ENCODE results near the gene RGMB.

- TF ChIP-seq EZH2 (IDR thresholded peaks at IDR 0.05; ENCODE audit: insufficient read depth, poor library complexity, severe bottlenecking), result no peak
- no peak for TF ChIP-seq EZH2phosphoT487 (IDR thresholded peaks at IDR 0.05; ENCODE audit: insufficient read depth, low read depth)
Measured at GRCh38 chr5:98785244-98785643, 11.8 kb downstream of the RGMB start.
